ENCODE measurements around the gene NCOR2.

Gene NCOR2

GRCh38 chr12:124566997-124567672, at the start of gene NCOR2:
Gene NCOR2 (minus strand): TSS chr12:124567612. CDS start chr12:124495251, 72,361 bp downstream.
- peak in 1 of 2 experiments; percentile 53 for DNase-seq

DNA sequence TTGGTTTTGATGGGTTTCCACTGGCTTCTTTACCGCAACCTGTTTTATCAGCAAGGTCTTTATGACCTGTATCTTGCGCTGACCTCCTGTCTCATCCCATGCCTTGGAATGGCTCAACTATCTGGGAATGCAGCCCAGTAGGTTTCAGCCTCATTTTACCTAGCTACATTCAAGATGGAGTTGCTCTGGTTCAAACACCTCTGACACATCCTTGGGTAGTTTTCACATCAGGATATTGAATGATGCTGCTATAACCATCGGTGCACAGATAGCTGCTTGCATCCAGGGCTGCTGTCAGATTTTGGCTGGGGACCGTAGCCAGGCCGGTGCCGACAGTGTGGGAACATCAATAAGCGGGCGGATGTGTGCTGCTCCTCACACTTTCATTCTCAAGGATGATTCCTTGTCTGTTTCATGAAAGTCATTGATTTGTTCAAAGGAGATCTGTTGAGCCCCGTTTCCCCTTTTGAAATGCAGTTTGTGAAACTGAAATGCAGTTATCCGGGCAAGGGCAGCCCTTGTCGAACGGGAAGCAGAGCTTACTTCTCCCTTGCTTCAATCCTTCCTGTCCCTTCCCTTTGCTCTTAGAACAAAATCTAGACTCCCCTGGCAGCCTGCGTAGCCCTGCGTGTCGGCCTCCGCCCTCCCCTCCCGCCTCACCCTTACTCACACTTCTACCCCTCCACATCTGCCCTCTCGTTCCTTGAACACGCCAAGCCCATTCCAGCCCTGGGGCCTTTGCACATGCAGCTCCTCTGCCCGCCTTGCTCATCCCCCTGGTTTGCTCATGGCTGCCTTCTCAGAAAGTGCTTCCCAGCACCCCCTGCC, 49.2 kb upstream of the NCOR2 start:
- no peak for DNase-seq

DNA sequence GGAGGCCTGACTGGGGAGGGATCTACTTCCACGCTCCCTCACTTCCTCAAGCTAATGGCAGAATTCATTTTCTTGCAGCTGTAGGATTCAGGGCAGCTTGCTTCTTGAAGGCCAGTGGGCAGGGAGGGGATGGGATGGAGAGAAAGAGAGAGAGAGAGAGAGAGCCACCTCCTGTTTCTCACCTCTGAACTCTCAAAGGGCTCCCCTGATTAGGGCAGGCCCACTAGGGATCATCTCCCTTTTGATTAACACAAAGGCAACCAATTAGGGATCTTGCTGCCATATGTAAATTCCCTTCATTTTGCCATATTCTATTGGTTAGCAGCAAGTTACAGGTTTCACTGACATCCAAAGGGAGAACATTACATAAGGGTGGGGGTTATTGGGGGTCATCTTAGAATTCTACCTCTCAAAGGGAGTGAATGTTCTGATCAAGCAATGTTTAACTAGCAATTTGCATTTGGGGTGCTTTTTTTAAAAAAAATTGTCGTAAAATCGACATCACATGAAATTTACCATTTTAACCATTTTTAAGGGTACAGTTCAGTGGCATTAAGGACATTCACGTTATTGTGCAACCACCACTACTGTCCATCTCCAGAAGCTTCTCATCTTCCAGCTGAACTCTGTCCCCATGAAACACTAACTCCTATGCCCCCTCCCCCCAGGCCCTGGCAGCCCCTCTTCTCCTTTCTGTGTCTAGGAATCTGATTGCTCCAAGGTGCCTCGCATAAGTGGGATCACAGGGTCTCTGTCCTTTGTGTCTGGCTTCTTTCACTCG, 47.3 kb upstream of the NCOR2 start:
- no peak for DNase-seq

DNA sequence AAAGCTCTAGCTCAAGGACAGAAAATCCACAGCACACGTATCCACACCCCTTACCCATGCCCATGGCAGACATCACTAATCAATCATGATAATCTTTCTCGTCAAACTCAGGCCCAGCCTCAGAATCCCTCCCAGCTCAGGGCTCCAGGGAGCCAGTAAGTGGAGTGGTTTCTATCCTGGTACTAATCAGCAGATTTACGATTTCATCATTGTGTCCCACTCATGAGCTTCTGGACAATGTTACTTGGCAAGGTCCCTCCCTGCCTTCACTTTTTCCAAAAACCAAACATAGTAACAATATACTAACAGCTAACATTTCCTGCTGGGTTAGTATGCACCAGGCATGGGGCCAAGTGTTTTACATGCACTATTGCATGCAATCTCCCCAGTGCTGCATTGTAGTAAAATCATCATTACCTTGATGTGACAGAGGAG, 45.8 kb upstream of the NCOR2 start:
- DNase-seq = peak; percentile 48 to 70

- no peak for DNase-seq
These were observed 44.9 kb upstream of the NCOR2 start for GRCh38 chr12:124612410-124612680.

- no peak for DNase-seq
These were observed 44.4 kb upstream of the NCOR2 start for GRCh38 chr12:124611559-124612409.

DNA sequence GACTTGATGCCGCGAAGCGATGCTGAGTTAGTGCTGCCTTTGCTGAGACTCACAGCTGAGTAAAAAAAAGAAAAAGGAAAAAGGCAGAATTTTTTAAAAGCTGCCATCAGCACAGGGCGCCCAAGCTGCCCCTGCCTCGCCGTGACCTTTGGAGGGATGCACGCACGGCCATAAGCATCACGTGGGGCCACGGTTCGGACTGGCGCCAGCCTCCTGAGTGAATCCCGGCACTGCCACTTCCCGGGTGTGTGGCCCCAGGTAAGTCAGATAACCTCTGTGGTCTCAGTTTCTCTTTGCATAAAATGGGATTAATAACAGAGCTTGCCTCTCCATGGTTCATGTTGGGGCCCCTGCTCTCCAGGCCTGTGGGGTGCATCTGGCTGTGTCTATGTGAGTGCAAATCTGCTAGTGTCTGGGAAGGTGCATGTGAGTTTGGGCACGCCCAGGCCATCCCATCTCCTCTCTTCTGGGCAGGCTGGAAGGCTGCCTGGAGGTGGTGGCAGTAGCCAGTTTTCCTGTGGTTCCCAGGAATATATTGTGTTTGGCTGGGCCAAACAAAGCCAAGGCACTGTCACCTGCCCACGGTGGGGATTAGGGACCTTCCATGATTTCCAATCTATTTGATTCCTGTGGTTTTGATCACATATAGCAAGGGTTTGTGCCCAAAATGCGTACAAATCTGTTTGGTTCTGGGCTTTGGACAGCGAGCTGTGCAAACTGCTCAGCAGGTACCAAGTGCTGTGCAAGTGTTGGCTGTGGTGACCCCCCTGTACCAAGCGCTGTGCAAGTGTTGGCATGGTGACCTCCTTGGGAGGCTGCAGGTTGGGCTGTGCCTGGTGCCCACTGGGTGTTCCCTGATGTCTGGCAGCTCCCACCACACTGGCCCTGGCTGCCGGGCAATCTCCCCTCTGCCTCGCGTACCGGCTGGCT, 43.5 kb upstream of the NCOR2 start:
- DNase-seq = no peak

DNA sequence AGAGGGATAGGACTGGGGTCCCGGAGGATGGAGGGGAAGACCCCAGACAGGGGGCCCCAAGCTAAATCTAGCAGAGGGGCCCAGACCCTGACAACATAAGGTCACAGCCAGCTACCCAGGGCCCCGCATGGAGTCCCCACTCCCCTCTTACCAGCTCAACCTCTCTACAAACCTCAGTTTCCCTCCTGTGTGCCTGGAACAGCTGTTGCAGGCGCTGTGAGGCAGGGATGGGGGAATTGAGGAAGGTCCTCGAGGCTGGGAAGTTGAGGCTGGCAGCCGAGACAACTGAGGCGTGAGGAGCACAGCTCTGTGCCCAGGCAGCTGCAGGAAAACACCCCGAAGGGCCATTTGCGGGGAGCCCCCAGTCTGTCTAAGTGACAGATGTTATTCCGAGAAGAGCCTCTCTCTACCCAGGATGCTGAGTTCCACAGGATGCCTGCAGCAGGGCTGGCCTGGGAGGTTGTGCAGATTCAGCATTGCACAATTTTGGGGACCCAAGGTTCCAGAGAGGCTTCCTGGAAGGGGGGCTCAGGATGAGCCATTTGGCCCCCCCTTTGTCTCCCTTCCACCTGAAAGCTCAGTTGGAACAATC, 42.7 kb upstream of the NCOR2 start:
- DNase-seq = no peak

- DNase-seq = peak in 1 of 2 experiments; percentile 43
These were observed 41.9 kb upstream of the NCOR2 start for GRCh38 chr12:124609041-124609989.

DNA sequence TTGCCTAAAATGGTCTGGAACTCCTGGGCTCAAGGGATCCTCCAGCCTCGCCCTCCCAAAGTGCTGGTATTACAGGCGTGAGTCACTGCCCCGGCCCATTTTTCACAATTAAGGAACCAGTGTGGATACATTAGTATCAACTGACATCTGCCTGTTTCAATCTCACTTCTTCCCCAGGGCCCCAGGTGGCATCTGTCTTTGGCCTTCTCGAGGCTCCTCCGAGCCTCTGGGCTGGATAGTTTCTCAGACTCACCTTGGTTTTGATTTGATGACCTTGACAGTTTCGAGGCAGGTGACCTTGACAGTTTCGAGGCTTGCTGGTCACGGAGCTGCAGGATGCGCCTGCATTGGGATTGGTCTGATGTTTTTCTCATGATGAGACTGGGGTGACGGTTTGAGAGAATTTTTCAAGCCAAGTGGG, 41.0 kb upstream of the NCOR2 start:
- no peak for DNase-seq

DNA sequence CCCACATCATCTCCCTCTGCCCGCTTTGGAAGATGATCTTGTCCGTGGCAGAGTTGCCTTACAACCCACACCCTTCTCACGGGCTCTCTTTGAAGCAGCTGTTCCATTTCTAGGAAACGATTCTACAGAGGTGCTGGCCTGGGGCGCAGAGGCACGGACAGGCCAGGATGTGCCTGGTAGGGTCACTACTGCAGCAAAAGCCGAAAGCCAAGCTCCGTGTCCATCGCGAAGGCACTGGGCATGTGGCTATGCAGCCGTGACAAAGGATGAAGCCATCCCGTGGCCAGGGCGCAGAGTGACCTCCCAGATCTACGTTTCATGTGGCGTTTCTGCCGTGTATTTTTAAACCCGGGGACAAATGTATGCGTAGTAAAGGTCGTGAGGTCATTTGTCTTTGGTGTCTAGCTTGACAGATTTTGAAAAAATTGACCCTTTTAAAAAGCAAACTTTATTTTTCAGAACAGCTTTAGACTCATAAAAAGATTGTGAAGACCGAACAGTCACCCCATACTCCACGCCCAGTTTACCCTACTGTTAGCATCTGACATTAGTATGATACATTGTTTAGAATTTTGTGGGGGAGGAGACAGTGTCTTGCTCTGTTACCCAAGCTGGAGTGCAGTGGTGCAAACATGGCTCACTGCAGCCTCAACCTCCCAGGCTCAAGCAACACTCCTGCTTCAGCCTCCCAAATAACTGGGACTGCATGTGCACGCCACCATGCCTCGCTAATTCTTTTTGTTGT, 40.4 kb upstream of the NCOR2 start:
- no peak for DNase-seq

DNA sequence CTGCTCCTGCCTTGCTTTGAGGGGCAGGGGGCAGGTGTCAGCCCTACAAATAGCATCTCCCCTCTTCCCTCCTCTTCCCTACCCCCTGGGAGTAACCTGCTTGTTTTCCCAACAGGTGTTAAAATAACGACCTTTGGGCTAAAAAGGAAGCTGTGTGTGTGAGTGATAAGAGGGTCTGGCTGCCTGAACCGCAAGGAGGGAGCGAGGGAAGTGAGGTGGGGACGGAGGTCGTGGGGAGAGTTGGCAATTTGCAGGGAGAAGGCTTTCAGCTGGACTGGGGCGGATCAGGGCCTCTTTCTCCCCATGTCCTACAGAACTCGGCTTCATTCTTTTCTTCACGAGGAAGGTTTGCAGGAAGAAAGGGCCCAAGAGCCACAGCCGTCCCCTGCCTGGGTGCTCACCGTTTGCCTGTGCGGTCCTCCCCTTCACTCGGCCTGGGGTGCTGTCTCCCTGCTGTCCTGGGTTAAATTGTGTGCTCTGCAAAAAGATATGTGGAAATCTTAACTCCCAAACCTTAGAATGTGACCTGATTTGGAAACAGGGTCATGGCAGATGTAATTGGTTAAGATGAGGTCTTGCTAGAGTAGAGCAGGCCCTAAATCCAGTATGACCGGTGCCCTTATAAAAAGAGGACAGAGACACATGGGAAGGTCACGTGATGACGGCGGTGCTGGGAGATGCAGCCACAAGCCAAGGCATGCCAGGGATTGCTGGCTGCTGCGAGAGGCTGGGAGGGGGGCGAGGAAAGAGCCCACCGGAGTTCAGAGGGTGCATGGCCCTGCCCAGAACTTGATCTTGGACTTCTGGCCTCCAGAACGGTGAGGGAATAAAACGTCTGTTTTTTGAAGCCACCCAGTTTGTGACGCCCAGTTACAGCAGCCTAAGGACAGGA, 38.7 kb upstream of the NCOR2 start:
- DNase-seq = no peak

DNA sequence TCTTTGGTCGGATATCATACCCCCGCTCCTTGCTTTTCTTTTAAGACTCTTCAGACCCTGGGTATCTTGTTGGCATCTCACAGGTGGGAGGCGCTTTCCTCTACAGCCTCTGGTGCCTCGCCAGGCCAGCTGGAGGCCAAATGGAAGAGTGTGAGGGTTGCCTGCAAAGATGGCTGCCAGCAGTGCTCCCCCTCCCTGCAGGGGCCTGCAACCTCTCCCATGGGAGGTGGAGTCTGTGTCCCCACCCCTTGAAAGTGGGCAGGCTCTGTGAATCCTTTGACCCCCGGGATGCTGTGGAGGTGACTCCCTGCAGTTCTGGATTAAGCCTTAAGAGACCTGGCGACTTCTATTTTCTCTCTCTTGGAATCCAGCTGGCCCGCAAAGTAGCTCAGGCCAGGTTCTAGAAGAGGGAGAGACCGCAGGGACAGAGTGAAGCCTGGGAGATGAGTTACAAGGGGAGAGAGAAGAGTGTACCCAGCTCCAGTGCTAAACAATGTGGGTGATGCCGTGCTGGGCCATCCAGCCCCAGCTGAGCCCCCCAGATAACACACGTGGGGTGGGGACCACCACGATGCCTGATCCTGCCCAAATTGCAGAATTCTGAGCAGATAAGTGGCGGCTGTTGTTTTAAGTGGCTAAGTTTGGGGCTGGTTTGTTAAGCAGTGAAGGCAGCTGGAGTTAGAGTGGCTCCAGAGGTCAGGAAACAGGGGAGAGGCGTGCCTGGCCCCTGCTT, 37.9 kb upstream of the NCOR2 start:
- no peak for DNase-seq

DNA sequence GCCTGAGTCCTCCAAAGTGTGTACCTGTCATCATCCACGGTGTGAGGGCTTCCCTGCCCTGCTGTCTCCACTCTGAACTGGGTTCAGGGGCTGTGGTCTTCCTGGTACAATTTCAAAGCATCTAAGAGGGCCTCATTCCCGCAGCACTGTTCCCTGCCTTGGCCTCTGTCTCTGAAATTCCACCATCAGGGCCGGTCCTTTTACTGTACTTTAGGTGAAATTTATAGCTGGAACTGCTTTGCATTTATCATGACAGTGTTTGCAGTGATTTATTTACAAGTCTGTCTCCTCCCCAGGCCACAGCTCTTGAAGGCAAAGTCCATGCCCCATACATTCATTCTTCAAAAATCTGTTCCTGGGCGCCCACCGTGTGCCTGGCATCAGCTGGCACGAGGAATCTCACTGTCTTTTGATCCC, 36.9 kb upstream of the NCOR2 start:
- DNase-seq = no peak

DNA sequence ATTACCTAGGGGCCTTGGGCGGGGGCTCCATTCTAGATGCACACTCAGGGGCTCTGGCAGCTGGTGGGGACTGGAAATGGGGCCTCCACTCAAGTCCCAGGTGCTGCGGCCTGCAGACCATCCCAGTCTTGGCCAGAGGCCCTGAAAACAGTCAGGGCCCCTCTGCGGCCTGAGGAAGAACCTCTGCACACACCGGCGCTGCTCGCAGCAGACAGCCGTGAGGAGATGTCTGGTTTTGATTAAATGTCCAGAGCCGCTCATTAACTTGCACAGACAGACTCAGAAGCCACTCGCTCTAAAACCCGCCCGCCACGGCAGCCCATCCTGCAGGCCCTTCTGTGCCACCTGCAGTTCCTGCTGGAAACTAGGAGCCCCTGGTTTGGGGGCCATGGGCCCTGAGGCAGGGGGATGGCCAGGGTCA, 36.4 kb upstream of the NCOR2 start:
- DNase-seq = no peak

DNA sequence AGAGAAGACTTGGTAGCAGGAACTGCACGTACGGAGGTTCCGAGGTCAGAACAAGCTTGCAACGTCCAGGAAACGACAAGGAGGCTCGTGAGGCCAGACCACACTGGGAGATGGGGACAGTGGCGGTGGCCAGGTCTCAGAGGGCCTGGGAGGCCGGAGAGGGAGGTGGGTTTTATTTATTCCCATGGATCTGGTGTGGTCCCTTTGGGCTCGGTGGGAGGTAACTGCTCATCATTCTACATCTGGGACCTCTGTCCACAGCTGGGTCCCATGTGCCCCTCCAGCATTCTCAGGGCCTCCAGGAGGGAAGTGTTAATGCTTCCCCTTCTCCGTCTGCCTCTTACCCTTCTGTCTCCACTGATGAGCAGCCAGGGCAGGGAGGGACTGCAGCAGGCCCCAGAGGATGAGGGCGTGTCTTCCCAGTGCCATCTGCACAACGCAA, 35.7 kb upstream of the NCOR2 start:
- peak in 1 of 2 experiments; percentile 32 for DNase-seq

- no peak for DNase-seq
These were observed 34.3 kb upstream of the NCOR2 start for GRCh38 chr12:124601706-124602105.

All from NCI-H446 (cell line).